Transverse colon (tissue), 3 donors: Measurements from ENCODE around the gene TMEM108.

Experiments
- CTCF ChIP-seq, 5 experiments: fragments of 200-600 bp in 3 of 5; fragments of 450-650 bp in 2 of 5; sonication (generic) in 3 of 5; IDR thresholded peaks; 1 replicate in 2 of 5; 2 replicates in 3 of 5; pipeline ENCODE4 v1.5.1; 2016 to 2017; ENCODE audit warnings: antibody characterized with exemption in 5 of 5, inconsistent platforms in 3 of 5, mild to moderate bottlenecking in 2 of 5, moderate library complexity in 1 of 5
- EP300 ChIP-seq: sonication (generic); formaldehyde crosslinking; IDR thresholded peaks from one replicate; pipeline ENCODE4 v1.6.1; 2017; ENCODE audit warnings: antibody characterized with exemption, low read depth

GRCh38 chr3:133330522-133330921 lies 292.3 kb downstream of the TMEM108 start:
- TF ChIP-seq CTCF (IDR thresholded peaks at IDR 0.05) = no peak
- no peak for TF ChIP-seq EP300
